ENCODE data around the gene SPSB4. TPM values are rescaled to one million over a fixed set of nuclear protein-coding genes. Genes with fewer than 3 reads are reported as not detected.

Gene SPSB4
- total and polyA plus RNA-seq, 2 of the 8 experiments (the other 6 are each of a cell fraction or from before 2014, with no cell fraction given) = 15.1 to 17.2 TPM

DNA sequence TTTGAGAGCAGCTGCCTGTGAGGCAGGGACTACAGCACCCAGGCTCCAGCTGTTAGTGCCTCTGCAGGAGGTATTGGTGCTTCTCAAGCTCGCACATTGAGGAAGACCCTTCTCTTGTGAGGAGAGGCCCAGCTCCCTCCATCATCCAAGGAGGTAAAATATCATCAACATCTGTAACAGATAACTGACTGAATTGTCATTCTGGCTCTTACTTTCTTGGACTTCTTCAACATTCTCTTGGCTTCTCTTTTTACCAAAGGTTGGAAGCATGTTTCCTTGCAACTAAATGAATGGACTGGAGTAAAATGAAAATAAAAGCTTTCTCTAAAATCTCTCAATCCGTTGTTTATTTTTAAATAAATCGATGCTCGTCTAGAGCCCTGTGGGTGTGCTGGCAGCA lies 127.4 kb downstream of the SPSB4 start:
- Histone ChIP-seq H3K18ac (ENCODE audit: extremely low read depth, low read length) (no peak overlapping the region), H2BK120ac (replicated peaks; ENCODE audit: low read depth, low read length) (no peak overlapping the region), H2BK15ac (ENCODE audit: low read length) (no peak overlapping the region), H3K4me3 (ENCODE audit: extremely low read depth in 1 of 4, insufficient read depth in 2 of 4, low read depth in 3 of 4, low read length in 4 of 4) (no peak overlapping the region), H3K14ac (ENCODE audit: insufficient read length) (no peak overlapping the region), H2AFZ (ENCODE audit: low read length) (no peak overlapping the region), H3K27ac (ENCODE audit: low read depth, low read length) (no peak overlapping the region), H4K20me1 (replicated peaks in 1 of 2; ENCODE audit: control insufficient read depth in 1 of 2, insufficient read depth in 2 of 2, low read length in 2 of 2) (no peaks in the 10 kb centered on the region), H3K27me3 (replicated peaks in 1 of 4; ENCODE audit: control insufficient read depth in 3 of 4, extremely low read depth in 1 of 4, insufficient read depth in 3 of 4, low read length in 3 of 4) (no peaks in the 10 kb centered on the region), H3K4me2 (ENCODE audit: insufficient read depth in 1 of 2, low read depth in 2 of 2, low read length in 2 of 2) (no peak overlapping the region), H3K56ac (replicated peaks; ENCODE audit: insufficient read length, low read depth, low read length) (no peak overlapping the region), H3K36me3 (ENCODE audit: control insufficient read depth in 2 of 4, insufficient read depth in 4 of 4, low read length in 3 of 4) (no peaks in the 10 kb centered on the region), H4K8ac (ENCODE audit: extremely low read depth, insufficient read depth, low read length) (no peak overlapping the region), H3K9me3 (ENCODE audit: insufficient read depth in 2 of 2, low read depth in 1 of 2, low read length in 1 of 2) (peaks cover 11 to 16% of the 10 kb centered on the region in 2 experiments), H3K9ac (replicated peaks in 1 of 4; ENCODE audit: extremely low read depth in 1 of 4, low read depth in 3 of 4, low read length in 3 of 4) (no peak overlapping the region), H3K4me1 (replicated peaks in 1 of 4; ENCODE audit: control insufficient read depth in 3 of 4, insufficient read depth in 4 of 4, low read length in 3 of 4) (peaks cover 0 to 6% (median 2%) of the 10 kb centered on the region in 4 experiments; a peak in 4 of 7 replicates), H4K5ac (ENCODE audit: insufficient read length, low read depth, low read length) (no peak overlapping the region), H2AK5ac (ENCODE audit: low read depth, low read length) (no peak overlapping the region), H2BK20ac (ENCODE audit: low read length) (no peak overlapping the region), H3K23ac (ENCODE audit: insufficient read length) (no peak overlapping the region), H2BK12ac (ENCODE audit: low read depth, low read length) (no peak overlapping the region), H3K23me2 (ENCODE audit: low read depth, low read length) (no peaks in the 10 kb centered on the region), H3K4ac (replicated peaks; ENCODE audit: insufficient read length, low read depth, low read length) (no peak overlapping the region), H4K91ac (replicated peaks; ENCODE audit: insufficient read length, low read length) (no peak overlapping the region), H3K79me1 (ENCODE audit: low read depth, low read length) (no peaks in the 10 kb centered on the region), H3K79me2 (ENCODE audit: control insufficient read depth in 1 of 2, insufficient read depth in 2 of 2, low read length in 2 of 2) (no peaks in the 10 kb centered on the region), H2BK5ac (ENCODE audit: low read depth, low read length) (no peak overlapping the region)
- no peak for FAIRE-seq
- WGBS, 2 experiments (ENCODE audit: extremely low coverage in 1 of 2, insufficient coverage in 1 of 2, insufficient read length in 1 of 2, insufficient replicate concordance in 2 of 2, low coverage in 1 of 2, low lambda C conversion rate in 2 of 2, missing lambda C conversion rate in 1 of 2) = 65% methylated on average over 4 of the region's 4 CpGs; no CpG with 5 or more reads in 1 of the 2 experiments
- no peak for TF ChIP-seq CBX5 (IDR thresholded peaks at IDR 0.05; ENCODE audit: low read depth, low read length)
- CTCF ChIA-PET (ENCODE audit: partially characterized antibody) = interaction anchor here (2.4 to 6.0 kb wide), 3 partner anchors 14 to 167 kb away, joined by 9 to 32 read pairs (median 9); no protein-coding TSS in a partner anchor
- POLR2A ChIA-PET (ENCODE audit: partially characterized antibody) = no interaction called here
- DNase-seq (ENCODE audit: low read depth in 1 of 2, low spot score in 2 of 2) = no peak

Data from H1 (cell line).